ENCODE measurements around the gene STPG4.
"Not testable (repeated sequence)": the region's sequence is repeated elsewhere in the genome, so short reads cannot be mapped to it uniquely, and the experiment has no call there.

STPG4 gene

GRCh38 chr2:47128705-47129104 is 26.4 kb downstream of the STPG4 start:
- CTCF ChIA-PET, result interaction anchor here (0.7 kb wide), 1 partner anchor 73 kb away, joined by 3 read pairs; no protein-coding TSS in a partner anchor
- no peak overlapping the region for H3K4me3 ChIP-seq (ENCODE audit: low read depth, low read length)
- no peak for DNase-seq (ENCODE audit: low read depth, low spot score)
- no peak for TF ChIP-seq CTCF (IDR thresholded peaks at IDR 0.05; ENCODE audit: insufficient read depth, low read length, missing control alignments)
- POLR2A ChIA-PET, result no interaction called here

- H3K4me3 ChIP-seq (ENCODE audit: low read depth, low read length), result no peak overlapping the region
- ChIA-PET CTCF (no interaction called here), POLR2A (no interaction called here)
- no peak for TF ChIP-seq CTCF (IDR thresholded peaks at IDR 0.05; ENCODE audit: insufficient read depth, low read length, missing control alignments)
- DNase-seq (ENCODE audit: low read depth, low spot score), result no peak
Measured at GRCh38 chr2:47127862-47128543, 27.1 kb downstream of the STPG4 start.

- H3K4me3 ChIP-seq (ENCODE audit: low read depth, low read length), result no peak overlapping the region
- POLR2A ChIA-PET, result no interaction called here
- TF ChIP-seq CTCF (IDR thresholded peaks at IDR 0.05; ENCODE audit: insufficient read depth, low read length, missing control alignments), result no peak
- CTCF ChIA-PET, result interaction anchor here (1.3 kb wide), 1 partner anchor 196 kb away, joined by 3 read pairs; no protein-coding TSS in a partner anchor
- no peak for DNase-seq (ENCODE audit: low read depth, low spot score)
Measured at GRCh38 chr2:47126783-47127182, 28.3 kb downstream of the STPG4 start.

- DNase-seq (ENCODE audit: low read depth, low spot score); H3K4me3 ChIP-seq (ENCODE audit: low read depth, low read length); POLR2A ChIA-PET; CTCF ChIA-PET: not testable (repeated sequence)
Measured at GRCh38 chr2:47124740-47125139, 30.4 kb downstream of the STPG4 start.

- DNase-seq (ENCODE audit: low read depth, low spot score); H3K4me3 ChIP-seq (ENCODE audit: low read depth, low read length); CTCF ChIA-PET: not testable (repeated sequence)
- POLR2A ChIA-PET, result interaction anchor here (1.2 kb wide), 1 partner anchor 11 kb away, joined by 4 read pairs; no protein-coding TSS in a partner anchor
Measured at GRCh38 chr2:47120424-47120823, 34.7 kb downstream of the STPG4 start.

- peak; percentile 67 for DNase-seq (ENCODE audit: low read depth, low spot score)
- peak overlapping the region; percentile 6; the same call in 1 of the 2 replicates for H3K4me3 ChIP-seq (ENCODE audit: low read depth, low read length)
- POLR2A ChIA-PET, result interaction anchor here (1.0 to 1.3 kb wide), 2 partner anchors 14 to 53 kb away, joined by 3 to 4 read pairs; no protein-coding TSS in a partner anchor
- TF ChIP-seq CTCF (IDR thresholded peaks at IDR 0.05; ENCODE audit: insufficient read depth, low read length, missing control alignments), result no peak
- CTCF ChIA-PET, result interaction anchor here (1.9 kb wide), 1 partner anchor 25 kb away, joined by 4 read pairs; no protein-coding TSS in a partner anchor
Measured at GRCh38 chr2:47119001-47119400, 36.1 kb downstream of the STPG4 start.

GRCh38 chr2:47118581-47118980 is 36.5 kb downstream of the STPG4 start:
- CTCF ChIA-PET, result interaction anchor here (1.9 kb wide), 1 partner anchor 24 kb away, joined by 4 read pairs; no protein-coding TSS in a partner anchor
- H3K4me3 ChIP-seq (ENCODE audit: low read depth, low read length), result no peak overlapping the region
- TF ChIP-seq CTCF (IDR thresholded peaks at IDR 0.05; ENCODE audit: insufficient read depth, low read length, missing control alignments), result no peak
- POLR2A ChIA-PET, result interaction anchor here (1.0 kb wide), 1 partner anchor 53 kb away, joined by 4 read pairs; no protein-coding TSS in a partner anchor
- DNase-seq (ENCODE audit: low read depth, low spot score), result no peak

Measured in AG04449 (cell line).